ENCODE results near the gene TRABD2A. TPM values are rescaled to one million over a fixed set of nuclear protein-coding genes. Genes with fewer than 3 reads are reported as not detected.

The TRABD2A gene
- total RNA-seq, 2 experiments from 2014 or later: 35.9 to 38.3 TPM

- DNase-seq: no peak
- Mint-ChIP-seq H3K27me3 (no peaks in the 10 kb centered on the region), H3K36me3 (ENCODE audit: low read depth) (no peaks in the 10 kb centered on the region), H3K9me3 (no peaks in the 10 kb centered on the region), H3K4me1 (peaks cover 58% of the 10 kb centered on the region), H3K4me3 (no peak overlapping the region), H3K27ac (peak overlapping the region; percentile 12)
- CTCF ChIA-PET: interaction anchor here (1.0 to 6.6 kb wide), 2 partner anchors 11 to 39 kb away, joined by 3 to 60 read pairs; no protein-coding TSS in a partner anchor
- POLR2A ChIA-PET: interaction anchor here (1.1 to 17.0 kb wide), 4 partner anchors 16 to 104 kb away, joined by 4 to 467 read pairs (median 5); partner anchors contain the start of gene TMSB10
These were observed 5.9 kb upstream of the TRABD2A start for GRCh38 chr2:84886791-84887190.

GRCh38 chr2:84885111-84885510 is 4.2 kb upstream of the TRABD2A start:
- ChIA-PET POLR2A (interaction anchor here (1.2 to 17.0 kb wide), 2 partner anchors 18 to 40 kb away, joined by 4 to 467 read pairs; partner anchors contain the start of gene TMSB10), CTCF (interaction anchor here (6.6 kb wide), 1 partner anchor 41 kb away, joined by 60 read pairs; no protein-coding TSS in a partner anchor)
- H3K27me3 Mint-ChIP-seq: no peaks in the 10 kb centered on the region
- H3K4me3 Mint-ChIP-seq: no peak overlapping the region
- H3K27ac Mint-ChIP-seq: no peak overlapping the region
- no peak for DNase-seq
- H3K4me1 Mint-ChIP-seq: peaks cover 55% of the 10 kb centered on the region
- H3K36me3 Mint-ChIP-seq (ENCODE audit: low read depth): peaks cover 2% of the 10 kb centered on the region
- H3K9me3 Mint-ChIP-seq: no peaks in the 10 kb centered on the region

DNA sequence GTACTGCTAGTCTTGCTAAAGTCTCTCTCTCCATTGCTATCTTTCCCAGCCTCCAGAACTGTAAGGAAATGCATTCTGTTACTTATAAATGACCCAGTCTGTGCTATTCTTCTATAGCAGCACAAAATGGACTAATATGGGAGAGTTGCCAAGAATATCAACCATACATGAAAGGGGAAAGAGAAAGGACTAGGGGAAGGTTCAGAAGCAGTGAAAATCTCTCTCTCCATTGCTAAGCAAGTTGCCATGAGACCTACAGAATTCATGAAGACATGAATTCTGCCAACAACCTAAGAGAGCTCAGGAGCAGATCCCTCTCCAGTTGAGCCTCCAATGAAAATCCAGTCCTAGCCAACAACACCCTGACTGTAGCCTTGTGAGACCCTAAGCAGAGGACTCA is 3.6 kb upstream of the TRABD2A start:
- no peaks in the 10 kb centered on the region for H3K27me3 Mint-ChIP-seq
- H3K4me1 Mint-ChIP-seq: peaks cover 55% of the 10 kb centered on the region
- H3K27ac Mint-ChIP-seq: no peak overlapping the region
- ChIA-PET POLR2A (interaction anchor here (1.2 to 17.0 kb wide), 2 partner anchors 18 to 41 kb away, joined by 4 to 467 read pairs; partner anchors contain the start of gene TMSB10), CTCF (interaction anchor here (6.6 kb wide), 1 partner anchor 41 kb away, joined by 60 read pairs; no protein-coding TSS in a partner anchor)
- peaks cover 5% of the 10 kb centered on the region for H3K36me3 Mint-ChIP-seq (ENCODE audit: low read depth)
- DNase-seq: no peak
- H3K4me3 Mint-ChIP-seq: no peak overlapping the region
- no peaks in the 10 kb centered on the region for H3K9me3 Mint-ChIP-seq

DNA sequence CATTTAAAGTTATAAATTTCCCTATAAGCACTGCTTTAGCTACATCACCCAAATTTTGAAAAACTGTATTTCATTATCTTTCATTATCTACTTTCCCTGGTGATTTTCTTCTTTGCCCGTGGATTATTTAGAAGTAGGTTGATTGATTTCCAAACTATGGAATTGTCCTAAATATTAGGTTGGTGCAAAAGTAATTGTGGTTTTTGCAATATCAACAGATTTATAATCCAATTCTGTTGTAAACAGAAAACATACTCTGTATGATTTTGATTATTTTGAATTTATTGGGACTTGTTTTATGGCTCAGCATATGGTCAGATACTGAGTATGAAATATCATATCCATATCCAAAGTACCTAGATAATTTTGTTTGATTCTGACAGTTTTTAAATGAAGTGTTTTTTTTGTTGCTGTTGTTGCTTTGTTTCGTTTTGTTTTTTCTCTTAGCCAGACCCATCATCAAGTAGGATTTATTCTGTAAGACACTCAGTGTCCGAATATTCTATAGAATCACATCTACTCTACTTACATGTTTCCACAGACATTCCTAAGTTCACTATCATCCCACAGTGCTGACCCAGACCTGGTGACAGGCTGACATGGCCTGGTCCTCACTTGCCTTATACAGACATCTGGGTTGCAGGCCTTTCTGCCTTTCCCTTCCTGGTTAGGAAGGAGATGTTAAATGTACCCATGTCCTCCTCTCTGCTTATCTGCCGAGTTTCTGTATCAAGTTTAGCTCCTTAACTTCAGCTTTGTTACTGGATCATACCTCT is 2.1 kb upstream of the TRABD2A start:
- DNase-seq: no peak
- Mint-ChIP-seq H3K9me3 (no peaks in the 10 kb centered on the region), H3K4me3 (peak overlapping the region; percentile 91), H3K27ac (peak overlapping the region; percentile 87), H3K4me1 (peaks cover 49% of the 10 kb centered on the region), H3K27me3 (no peaks in the 10 kb centered on the region), H3K36me3 (ENCODE audit: low read depth) (peaks cover 5% of the 10 kb centered on the region)
- CTCF ChIA-PET: interaction anchor here (0.7 to 5.7 kb wide), 27 partner anchors 7 to 392 kb away, joined by 3 to 98 read pairs (median 5); no protein-coding TSS in a partner anchor
- POLR2A ChIA-PET: interaction anchor here (0.7 to 17.0 kb wide), 15 partner anchors 7 to 365 kb away, joined by 3 to 467 read pairs (median 6); partner anchors contain the start of genes KCMF1 and TMSB10

DNA sequence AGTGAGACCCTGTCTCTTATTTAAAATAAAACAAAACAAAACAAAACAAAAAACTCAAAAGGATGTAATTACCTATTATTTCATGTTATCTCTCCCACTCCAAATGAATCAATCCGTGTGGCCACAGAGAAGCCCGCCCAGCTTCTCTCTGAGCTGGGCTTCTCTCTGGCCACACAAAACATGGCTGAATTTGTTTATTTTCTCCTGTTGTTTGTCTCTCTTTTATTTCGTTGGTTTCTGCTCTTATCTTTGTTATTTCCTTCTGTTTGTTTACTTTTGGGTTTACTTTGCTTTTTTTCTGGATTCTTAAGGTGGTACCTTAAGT is 1.5 kb upstream of the TRABD2A start:
- no peak for DNase-seq
- peaks cover 6% of the 10 kb centered on the region for H3K36me3 Mint-ChIP-seq (ENCODE audit: low read depth)
- peaks cover 51% of the 10 kb centered on the region for H3K4me1 Mint-ChIP-seq
- ChIA-PET POLR2A (interaction anchor here (0.7 to 17.0 kb wide), 16 partner anchors 8 to 364 kb away, joined by 3 to 467 read pairs (median 6); partner anchors contain the start of genes KCMF1 and TMSB10), CTCF (interaction anchor here (0.7 to 5.7 kb wide), 27 partner anchors 8 to 391 kb away, joined by 3 to 98 read pairs (median 5); no protein-coding TSS in a partner anchor)
- H3K9me3 Mint-ChIP-seq: no peaks in the 10 kb centered on the region
- peak overlapping the region; percentile 91 for H3K4me3 Mint-ChIP-seq
- peak overlapping the region; percentile 87 for H3K27ac Mint-ChIP-seq
- H3K27me3 Mint-ChIP-seq: no peaks in the 10 kb centered on the region

DNA sequence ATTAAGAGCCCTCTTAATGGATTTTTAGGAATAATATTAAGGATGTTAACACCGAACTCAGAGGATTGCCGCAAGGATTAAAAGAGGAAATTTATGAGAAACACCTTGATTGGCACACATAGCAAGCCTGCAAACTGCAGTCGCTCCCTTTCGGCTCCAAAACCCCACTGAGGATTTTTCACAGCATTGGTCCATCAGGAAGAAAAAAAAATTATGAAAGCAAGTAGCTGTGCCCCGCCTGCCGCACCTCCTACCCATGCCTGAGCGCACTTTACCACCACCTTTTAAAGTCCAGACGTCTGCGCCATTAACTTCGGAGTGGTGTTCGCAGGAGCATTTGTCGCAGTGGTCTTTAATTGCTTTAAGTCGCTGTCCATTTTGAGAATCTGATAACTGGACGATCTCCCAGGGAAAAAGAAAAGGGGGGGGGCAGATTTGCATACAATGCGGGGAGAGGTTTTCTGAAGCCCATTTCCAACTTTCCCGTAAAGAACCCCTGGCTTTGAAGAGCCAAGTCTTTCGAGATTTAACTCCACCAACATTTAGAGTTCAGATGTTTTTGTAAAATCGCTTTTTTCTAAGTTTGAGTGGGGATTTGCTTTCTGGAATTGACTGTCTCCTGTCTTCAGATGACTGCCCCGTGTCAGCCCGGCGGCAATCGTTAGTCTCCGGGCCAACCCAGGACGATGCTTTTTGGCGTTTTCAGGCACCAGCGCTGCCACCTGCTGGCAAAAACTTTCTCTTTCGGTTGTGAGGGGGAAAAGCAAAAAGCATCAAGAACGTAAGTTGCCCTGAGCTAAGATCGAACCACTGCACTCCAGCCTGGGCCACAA is 913 bp upstream of the TRABD2A start:
- Mint-ChIP-seq H3K9me3 (no peaks in the 10 kb centered on the region), H3K27me3 (no peaks in the 10 kb centered on the region), H3K4me1 (peaks cover 51% of the 10 kb centered on the region), H3K36me3 (ENCODE audit: low read depth) (peaks cover 8% of the 10 kb centered on the region), H3K27ac (peak overlapping the region; percentile 87), H3K4me3 (peak overlapping the region; percentile 91)
- DNase-seq: peak; percentile 90
- CTCF ChIA-PET: interaction anchor here (0.7 to 5.7 kb wide), 32 partner anchors 8 to 390 kb away, joined by 3 to 98 read pairs (median 5); no protein-coding TSS in a partner anchor
- POLR2A ChIA-PET: interaction anchor here (0.7 to 17.0 kb wide), 20 partner anchors 9 to 423 kb away, joined by 3 to 467 read pairs (median 6); partner anchors contain the start of genes KCMF1, SUCLG1 and TMSB10

- Mint-ChIP-seq H3K9me3 (no peaks in the 10 kb centered on the region), H3K27ac (peak overlapping the region; percentile 58), H3K27me3 (no peaks in the 10 kb centered on the region), H3K36me3 (ENCODE audit: low read depth) (peaks cover 18% of the 10 kb centered on the region), H3K4me3 (peak overlapping the region; percentile 80), H3K4me1 (peaks cover 57% of the 10 kb centered on the region)
- ChIA-PET POLR2A (interaction anchor here (0.7 to 17.0 kb wide), 17 partner anchors 9 to 421 kb away, joined by 3 to 467 read pairs (median 11); partner anchors contain the start of genes KCMF1, SUCLG1 and TMSB10), CTCF (interaction anchor here (0.6 to 5.7 kb wide), 14 partner anchors 9 to 204 kb away, joined by 3 to 98 read pairs (median 10); no protein-coding TSS in a partner anchor)
- DNase-seq: no peak
These were observed 564 bp downstream of the TRABD2A start for GRCh38 chr2:84880395-84880644.

- Mint-ChIP-seq H3K27ac (peak overlapping the region; percentile 58), H3K27me3 (no peaks in the 10 kb centered on the region), H3K9me3 (no peaks in the 10 kb centered on the region), H3K36me3 (ENCODE audit: low read depth) (peaks cover 23% of the 10 kb centered on the region), H3K4me1 (peaks cover 63% of the 10 kb centered on the region), H3K4me3 (peak overlapping the region; percentile 80)
- ChIA-PET POLR2A (interaction anchor here (0.6 to 17.0 kb wide), 17 partner anchors 9 to 421 kb away, joined by 3 to 467 read pairs (median 11); partner anchors contain the start of genes KCMF1, SUCLG1 and TMSB10), CTCF (interaction anchor here (0.6 to 5.7 kb wide), 14 partner anchors 10 to 204 kb away, joined by 3 to 98 read pairs (median 10); no protein-coding TSS in a partner anchor)
- DNase-seq: no peak
These were observed 1.1 kb downstream of the TRABD2A start for GRCh38 chr2:84879584-84880394.

DNA sequence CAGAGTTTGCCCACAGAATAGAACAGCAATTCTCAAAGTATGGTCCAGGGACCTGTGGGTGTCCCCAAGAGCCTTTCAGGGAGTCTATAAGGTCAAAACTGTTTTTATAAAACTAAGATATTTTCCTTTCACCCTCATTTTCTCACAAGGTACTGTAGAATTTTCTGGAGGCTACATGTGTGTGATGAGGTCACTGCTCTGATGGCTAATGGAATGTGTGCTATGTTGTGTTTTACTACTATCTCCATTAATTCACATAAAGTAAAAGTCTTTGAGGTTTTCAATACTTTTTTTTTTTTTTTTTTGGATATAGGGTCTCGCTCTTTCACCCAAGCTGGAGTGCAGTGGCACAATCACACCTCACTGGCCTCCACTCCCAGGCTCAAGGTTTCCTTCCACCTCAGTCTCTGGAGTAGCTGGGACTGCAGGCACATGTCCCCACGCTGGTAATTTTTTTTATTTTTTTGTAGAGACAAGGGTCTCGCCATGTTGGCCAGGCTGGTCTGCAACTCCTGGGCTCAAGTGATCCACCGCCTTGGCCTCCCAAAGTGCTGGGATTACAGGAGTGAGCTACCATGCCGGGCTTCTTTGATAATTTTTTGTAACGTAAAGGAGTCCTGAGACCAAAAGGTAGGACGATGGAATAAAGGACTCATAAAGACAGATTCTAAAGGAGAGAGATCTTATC is 1.8 kb downstream of the TRABD2A start:
- ChIA-PET CTCF (interaction anchor here (0.8 to 5.7 kb wide), 3 partner anchors 46 to 96 kb away, joined by 3 to 98 read pairs (median 6); no protein-coding TSS in a partner anchor), POLR2A (interaction anchor here (1.5 to 17.0 kb wide), 10 partner anchors 10 to 420 kb away, joined by 4 to 467 read pairs (median 16); partner anchors contain the start of genes KCMF1, SUCLG1 and TMSB10)
- Mint-ChIP-seq H3K4me1 (peaks cover 70% of the 10 kb centered on the region), H3K27me3 (no peaks in the 10 kb centered on the region), H3K36me3 (ENCODE audit: low read depth) (peaks cover 30% of the 10 kb centered on the region), H3K4me3 (peak overlapping the region; percentile 80), H3K9me3 (no peaks in the 10 kb centered on the region), H3K27ac (peak overlapping the region; percentile 44)
- peak; percentile 13 for DNase-seq

- H3K9me3 Mint-ChIP-seq: no peaks in the 10 kb centered on the region
- CTCF ChIA-PET: interaction anchor here (3.2 to 5.7 kb wide), 2 partner anchors 46 to 48 kb away, joined by 23 to 98 read pairs; no protein-coding TSS in a partner anchor
- POLR2A ChIA-PET: interaction anchor here (1.7 to 17.0 kb wide), 4 partner anchors 24 to 96 kb away, joined by 4 to 467 read pairs (median 11); partner anchors contain the start of gene TMSB10
- no peak for DNase-seq
- peaks cover 30% of the 10 kb centered on the region for H3K36me3 Mint-ChIP-seq (ENCODE audit: low read depth)
- H3K4me1 Mint-ChIP-seq: peaks cover 71% of the 10 kb centered on the region
- H3K27me3 Mint-ChIP-seq: no peaks in the 10 kb centered on the region
- no peak overlapping the region for H3K27ac Mint-ChIP-seq
- no peak overlapping the region for H3K4me3 Mint-ChIP-seq
These were observed 2.4 kb downstream of the TRABD2A start for GRCh38 chr2:84878459-84878858.

DNA sequence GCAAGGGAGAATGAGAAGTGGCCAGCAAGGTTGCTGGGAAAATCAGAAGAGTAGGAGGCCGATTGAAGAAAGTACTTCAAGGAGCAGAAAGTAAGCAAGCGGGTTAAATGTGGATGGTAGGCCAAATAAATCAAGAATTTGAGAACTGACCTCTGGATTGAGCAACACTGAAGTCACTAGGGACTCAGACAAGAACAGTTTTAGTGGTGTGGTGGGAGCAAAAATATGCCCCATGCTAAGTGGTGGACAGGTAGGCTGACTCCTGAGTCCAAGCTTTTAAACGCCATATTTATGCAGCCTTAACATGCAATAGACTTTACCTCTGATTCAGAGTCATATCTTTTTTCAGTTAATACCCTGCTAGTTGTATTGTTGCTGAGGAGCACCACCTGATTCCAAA is 4.5 kb downstream of the TRABD2A start:
- ChIA-PET CTCF (interaction anchor here (1.4 to 3.2 kb wide), 2 partner anchors 12 to 50 kb away, joined by 3 to 23 read pairs; no protein-coding TSS in a partner anchor), POLR2A (interaction anchor here (2.1 to 17.0 kb wide), 2 partner anchors 26 to 49 kb away, joined by 8 to 467 read pairs; partner anchors contain the start of gene TMSB10)
- Mint-ChIP-seq H3K36me3 (ENCODE audit: low read depth) (peaks cover 34% of the 10 kb centered on the region), H3K9me3 (no peaks in the 10 kb centered on the region), H3K4me3 (no peak overlapping the region), H3K4me1 (peaks cover 65% of the 10 kb centered on the region), H3K27me3 (no peaks in the 10 kb centered on the region), H3K27ac (no peak overlapping the region)
- DNase-seq: no peak
